Stimulated activated CD4-positive, alpha-beta T cell treated with anti-CD3 and anti-CD28 coated beads, TNF-alpha, amount 100 ng/mL, for 48 hours (primary cell): ENCODE measurements around the gene SYT12.
"Not testable (repeated sequence)": the region's sequence is repeated elsewhere in the genome, so short reads cannot be mapped to it uniquely, and the experiment has no call there.

Experiments
- DNase-seq, 3 donors: peaks; one replicate each; pipeline ENCODE4 v3.0.0-alpha.2; 2020; ENCODE audit warnings: low read depth in 3 of 3

SYT12 gene

DNA sequence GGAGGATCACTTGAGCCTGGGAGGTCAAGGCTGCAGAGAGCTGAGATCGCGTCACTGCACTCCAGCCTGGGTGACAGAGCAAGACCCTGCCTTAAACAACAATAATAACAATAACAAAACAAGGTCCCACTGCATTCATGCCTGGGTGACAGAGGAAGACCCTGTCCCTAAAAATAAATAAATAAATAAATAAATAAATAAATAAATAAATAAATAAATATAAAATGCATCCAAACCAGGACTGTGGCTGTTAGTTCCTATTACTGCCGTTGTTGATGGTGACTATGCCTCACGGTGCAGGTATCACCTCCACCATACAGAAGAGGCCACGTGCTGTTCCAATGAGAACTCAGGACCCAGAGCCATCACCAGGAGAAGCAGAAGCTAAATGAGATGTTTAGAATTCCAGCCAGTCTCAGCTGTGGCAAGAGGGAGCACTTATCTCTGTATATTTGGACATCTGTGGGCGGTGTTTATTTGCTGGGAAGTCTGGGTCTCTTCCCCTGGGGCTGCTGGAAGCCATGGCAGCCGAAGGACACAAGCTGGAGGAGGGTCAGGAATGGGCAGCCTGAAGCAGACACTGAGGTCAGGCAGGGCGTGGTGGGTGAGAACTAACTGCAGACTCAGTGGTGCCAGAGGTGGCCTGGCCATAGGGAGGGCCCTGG, 26.2 kb upstream of the SYT12 start:
- DNase-seq = no peak

DNA sequence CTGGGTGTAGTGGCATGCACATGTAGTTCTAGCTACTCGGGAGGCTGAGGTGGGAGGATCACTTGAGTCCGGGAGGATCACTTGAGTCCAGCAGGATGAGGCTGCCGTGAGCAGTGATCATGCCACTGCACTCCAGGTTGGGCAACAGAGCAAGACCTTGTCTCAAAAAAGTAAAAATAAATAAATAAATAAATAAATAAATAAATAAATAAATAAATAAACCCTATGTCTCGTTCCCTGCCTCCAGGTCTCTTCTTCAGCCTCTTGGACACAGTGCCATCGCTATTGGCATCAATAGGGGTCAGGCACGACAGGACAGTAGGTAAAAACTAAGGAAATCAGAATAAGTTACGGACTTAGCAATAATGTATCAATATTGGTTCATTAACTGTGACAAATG, 23.4 kb upstream of the SYT12 start:
- DNase-seq = no peak

DNA sequence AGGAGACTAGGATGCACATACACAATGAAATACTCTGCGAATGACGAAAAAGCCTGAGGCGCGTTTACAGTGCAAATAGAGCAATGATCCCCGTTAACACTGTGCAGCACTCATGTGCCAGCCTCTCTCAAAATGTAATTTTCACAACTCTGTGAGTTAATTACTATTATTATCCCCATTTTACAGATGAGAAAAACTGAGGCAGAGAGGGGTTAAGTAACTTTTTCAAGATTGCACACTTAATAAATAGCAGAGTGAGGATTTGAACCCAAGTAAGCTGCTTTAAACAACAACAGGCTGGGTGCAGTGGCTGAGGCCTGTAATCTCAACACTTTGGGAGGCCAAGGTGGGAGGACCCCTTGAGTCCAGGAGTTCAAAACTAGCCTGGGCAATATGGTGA, 21.6 kb upstream of the SYT12 start:
- no peak for DNase-seq

DNA sequence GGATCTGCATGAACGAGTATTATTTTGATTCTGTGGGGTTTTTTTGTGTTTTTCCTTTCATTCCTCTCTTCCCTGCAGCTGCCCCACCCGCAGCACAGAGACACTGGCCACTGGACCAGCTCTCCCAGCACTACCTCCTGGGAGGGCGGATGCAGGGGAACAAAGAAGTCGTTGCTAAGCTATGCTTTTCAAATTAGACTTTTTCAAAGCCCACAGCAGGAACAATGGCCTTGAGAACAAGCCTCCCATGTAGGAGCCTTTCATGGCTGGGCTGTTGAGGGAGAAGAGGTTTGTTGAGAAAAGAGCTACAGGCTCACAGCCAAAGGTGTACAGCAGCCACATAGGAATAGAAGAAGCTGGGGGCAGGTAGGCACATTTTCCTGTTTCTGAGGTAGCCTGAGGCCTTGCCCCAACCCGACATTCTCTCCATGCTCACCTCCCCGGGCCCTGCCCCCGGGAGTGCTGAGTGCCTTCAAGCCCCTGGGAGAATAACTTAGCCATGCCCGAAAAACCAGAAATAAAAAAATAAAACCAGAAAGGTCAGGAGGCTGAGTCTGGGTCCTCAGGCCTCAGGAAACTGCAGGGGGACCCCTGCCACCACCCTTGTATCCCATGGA, 20.5 kb upstream of the SYT12 start:
- no peak for DNase-seq

DNA sequence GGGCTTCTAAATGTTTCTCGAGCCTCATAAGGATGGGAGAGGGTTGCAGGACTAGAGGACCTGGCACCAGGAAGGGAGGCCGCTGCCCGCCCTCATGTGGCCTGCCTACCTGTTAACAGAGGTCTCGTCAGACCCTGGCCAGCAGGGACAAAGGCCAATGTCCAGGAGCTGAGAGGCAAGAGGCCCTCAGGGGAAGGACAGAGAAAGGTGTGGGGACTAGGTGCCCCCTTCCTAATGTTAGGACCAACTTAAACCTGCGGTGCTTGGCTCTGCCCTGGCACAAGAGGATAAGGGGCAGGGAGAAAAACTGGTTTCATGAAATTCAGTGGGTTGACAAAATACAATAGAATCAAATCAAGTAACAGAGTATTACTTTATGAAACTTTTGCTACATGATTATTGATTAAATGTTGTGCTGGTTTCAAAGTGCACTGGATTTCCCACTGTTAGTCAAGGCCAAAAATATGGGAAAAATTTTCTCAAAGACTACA, 20.0 kb upstream of the SYT12 start:
- DNase-seq = no peak

DNA sequence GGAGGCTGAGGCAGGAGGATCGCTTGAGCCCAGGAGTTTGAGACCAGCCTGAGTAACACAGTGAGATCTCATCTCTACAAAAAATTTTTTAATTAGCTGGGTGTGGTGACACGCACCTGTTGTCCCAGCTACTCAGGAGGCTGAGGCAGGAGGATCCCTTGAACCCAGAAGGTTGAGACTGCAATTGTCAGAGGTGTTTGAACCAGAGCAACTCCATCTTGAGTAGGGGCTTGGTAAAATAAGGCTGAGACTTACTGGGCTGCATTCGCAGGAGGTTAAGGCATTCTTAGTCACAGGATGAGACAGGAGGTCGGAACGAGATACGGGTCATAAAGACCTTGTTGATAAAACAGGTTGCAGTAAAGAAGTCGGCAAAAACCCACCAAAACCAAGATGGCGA, 17.7 kb upstream of the SYT12 start:
- not testable (repeated sequence) for DNase-seq

DNA sequence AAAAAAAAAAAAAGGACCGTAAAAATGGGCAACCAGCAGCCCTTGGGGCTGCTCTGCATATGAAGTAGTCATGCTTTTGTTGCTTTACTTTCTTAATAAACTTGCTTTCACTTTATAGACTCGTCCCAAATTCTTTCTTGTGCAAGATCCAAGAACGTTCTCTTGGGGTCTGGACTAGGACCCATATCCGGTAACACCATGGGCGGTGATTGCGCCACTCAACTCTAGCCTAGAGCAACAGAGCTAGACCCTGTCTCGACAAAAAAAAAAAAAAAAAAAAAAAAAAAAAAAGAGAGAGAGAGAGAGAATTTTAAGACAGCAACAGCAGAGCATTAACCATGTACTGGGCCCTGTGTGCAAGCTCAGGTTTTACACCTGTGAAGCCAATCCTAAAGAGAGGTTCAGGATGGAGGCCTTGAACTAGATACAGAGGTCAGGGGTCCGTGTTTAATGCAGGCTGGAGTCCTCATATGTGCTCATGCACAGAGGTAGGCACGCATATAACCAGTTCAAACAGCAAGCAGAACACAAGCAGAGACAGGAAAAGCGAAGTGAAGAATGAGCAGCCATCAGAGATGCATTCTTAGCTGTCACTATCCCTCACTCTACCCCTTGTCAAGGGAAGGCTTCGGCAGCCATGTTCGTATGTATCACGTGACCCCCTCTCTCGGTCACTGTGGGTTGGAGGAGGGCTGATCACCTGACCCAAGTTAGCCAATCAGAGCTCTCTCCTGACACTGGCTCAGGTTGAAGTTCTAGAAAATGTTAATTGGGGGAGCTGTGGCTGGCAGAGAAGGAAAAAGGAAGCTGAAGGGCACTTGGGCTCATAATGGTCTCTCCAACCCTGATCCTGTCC, 16.7 kb upstream of the SYT12 start:
- DNase-seq = peak in 2 of 3 donors; percentile 17 to 25

DNA sequence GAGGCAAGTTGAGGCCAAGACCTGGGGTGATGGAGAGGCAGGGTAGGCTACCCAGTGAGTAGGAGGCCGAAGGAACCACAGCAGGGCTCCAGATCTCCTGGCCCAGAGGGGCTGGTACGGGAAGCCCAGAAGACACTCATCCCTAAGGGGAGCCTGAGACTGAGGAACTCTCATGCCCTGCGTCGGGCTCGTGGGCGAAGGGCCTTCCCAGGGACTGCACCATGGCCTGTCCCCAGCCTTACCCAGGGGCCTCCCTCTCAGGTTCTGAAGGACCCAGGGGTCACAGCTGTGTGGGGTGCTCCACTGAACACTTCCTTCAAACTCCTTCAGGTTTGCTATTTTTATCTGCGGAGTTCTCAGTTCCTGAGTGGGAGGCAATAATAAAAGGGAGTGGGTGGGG, 15.8 kb upstream of the SYT12 start:
- no peak for DNase-seq

DNA sequence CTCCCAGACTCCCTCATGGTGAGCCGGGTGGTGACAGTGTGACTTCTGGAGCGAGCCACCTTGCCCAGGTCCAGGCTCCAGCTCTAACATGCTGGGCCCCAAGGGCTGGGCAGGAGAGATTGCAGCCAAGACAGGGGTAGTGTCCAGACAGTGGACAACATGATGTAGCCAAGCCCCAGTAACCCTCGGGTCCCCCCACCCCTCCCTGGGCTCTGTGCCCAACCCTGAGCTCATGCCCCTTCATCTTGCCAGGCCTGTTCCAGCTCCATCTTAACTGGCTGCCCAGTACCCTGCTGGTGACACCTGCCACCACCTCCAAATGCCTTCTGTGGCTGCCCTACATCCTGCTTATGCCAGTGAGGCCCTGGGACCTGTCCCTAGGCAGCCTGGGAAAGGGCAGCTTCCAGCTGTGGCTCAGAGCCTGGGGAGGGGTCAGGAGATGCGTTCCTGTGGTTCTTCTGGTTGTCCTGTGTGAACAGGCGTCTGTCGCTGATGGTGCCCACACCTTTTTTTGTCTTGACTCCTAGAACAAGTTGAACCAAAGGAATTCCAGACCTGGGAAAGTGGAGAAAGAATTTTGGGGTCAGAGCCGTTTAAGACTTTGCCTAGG, 12.5 kb upstream of the SYT12 start:
- DNase-seq = no peak

DNA sequence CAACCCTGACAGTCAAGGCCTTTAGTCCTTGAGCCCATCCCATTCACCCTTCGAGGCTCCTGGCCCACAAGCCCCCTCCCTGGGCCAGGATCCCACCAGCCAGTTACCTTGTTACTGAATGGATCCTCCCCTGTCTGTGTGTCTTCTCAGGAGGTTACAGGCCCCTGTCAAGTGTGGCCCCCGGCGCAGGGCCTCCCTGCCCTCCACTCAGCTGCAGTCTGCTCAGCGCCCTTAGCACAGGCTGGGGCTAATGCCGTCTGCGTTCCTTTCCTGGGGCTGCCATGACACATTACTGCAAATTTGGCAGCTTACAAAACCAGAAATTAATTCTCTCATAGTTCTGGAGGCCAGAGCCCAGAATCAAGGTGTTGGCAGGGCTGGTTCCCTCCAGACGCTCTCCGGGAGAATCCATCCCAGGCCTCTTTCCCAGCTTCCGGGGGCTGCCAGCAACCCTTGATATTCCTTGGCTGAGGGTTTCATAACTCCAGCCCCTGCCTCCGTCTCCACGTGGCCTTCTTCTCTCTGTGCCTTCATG, 9.4 kb upstream of the SYT12 start:
- no peak for DNase-seq

DNA sequence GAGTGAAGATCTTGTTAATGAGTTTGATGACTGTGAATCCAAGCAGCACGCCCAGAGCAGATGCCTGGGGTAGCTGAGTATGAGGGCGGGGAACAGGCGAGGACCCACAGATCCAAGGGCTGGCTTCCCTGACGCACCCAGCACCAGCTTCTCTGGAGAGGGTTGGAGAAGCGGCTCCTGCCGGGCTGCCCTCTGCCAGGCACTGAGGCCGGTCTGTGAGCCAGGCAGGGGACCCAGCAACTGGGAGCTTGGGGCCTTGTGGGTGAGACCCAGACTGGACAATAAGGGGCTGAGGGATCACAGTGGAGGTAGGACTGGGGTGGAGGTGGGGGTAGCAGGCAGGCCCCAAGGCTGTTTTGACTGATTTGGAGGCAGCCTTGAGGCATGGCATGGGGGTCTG, 8.6 kb upstream of the SYT12 start:
- DNase-seq = no peak

DNA sequence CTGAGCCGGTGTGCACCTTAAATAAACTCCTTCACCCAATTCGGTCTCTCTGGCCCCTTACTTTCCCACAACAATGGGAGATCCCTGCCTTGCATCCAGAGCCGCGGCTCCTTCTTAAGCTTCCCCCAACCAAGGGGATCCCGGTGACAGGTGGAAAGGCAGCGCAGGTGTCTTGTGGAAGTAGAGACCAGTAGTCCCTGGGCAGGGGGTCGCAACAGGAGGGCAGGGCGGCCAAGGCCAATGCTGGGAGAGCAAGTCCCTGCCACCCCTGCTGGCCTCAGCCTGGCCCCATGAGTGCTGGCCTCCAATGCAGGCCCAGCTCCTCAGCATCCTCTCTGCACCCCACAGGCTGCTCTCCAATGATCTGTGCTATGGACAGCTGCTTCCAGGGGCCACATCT, 7.9 kb upstream of the SYT12 start:
- DNase-seq = no peak

DNA sequence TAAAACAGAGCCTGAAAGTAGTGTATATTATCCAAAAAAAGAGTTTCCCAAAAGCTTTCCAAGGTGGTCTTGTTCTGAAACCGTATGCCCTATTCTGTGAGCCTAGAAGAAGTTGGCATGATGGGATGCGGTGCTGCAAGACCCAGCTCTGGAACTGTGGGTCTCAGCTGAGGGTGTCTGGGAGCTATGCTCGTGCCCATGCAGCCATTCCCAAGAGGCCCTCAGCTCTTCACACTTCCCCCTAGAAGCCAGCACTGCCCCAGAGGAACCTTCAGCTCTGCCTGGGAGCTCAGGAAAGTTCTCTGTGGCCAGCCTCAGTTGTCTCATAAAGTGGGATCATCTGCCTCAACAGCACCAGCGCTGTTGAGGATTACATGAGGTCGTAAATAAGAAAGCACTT, 6.4 kb upstream of the SYT12 start:
- no peak for DNase-seq

DNA sequence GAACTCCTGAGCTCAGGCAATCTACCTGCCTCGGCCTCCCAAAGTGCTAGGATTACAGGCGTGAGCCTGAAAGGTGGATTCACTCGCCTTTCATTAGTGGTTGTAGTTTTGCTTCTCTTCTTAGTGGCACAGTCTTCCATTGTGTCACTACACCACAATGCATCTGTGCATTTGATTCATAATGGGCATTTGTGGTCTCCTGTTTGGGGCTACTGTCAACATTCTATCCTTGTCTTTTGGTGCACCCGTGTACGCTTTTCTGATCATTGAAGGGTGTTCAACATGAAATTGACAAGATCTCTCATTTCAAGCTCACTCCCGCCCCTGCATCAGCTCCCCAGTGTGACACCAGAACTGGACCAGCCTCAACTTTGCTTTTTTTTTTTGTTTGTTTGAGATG, 2.0 kb upstream of the SYT12 start:
- DNase-seq = no peak

DNA sequence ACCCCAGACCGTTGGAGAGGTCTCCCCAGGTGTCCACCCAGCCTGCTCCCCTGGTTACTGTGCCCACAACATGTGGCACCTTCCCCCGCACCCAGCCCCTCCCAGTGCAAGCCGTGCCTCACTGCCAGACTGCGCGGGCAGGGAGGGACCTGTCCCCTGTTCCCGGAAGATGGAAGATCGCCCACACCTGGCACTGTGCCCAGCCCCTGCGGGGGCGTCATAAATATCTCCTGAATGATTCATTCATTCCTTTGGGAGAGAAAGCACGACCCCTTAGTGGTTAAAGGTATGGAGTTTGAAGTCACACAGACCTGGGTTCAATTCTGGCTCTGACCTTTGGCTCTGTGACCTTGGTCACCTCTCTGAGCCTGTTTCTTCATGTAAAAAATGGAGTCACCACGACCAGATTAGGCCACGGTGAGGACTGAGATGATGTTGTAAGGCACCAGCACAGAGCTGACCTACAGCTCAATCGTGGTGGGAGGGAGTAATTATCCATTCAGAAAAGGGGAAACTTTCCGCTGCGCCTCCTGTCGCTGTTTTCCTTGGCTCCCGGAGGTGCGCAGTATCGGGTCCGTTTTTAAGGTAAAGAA, 497 bp upstream of the SYT12 start:
- DNase-seq = no peak

DNA sequence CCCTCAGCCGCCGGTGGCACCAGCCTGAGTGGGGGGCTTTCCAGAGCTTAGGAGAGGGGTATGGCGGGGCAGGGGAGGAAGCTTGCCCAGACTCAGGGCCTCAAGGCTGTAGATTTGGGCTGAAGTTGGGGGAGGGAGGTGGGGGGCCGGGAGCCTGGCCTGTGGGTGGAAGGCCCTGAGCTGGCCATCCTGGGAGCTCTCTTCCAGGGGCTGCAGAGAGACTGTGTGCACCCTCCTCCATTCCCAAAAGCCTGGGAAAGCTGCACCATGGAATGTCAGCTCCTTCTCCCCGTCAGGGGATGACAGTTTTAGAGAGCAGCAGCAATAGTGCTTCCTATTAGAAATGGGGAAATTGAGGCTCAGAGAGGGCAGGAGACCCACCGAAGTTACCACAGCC, 1.0 kb downstream of the SYT12 start:
- no peak for DNase-seq

DNA sequence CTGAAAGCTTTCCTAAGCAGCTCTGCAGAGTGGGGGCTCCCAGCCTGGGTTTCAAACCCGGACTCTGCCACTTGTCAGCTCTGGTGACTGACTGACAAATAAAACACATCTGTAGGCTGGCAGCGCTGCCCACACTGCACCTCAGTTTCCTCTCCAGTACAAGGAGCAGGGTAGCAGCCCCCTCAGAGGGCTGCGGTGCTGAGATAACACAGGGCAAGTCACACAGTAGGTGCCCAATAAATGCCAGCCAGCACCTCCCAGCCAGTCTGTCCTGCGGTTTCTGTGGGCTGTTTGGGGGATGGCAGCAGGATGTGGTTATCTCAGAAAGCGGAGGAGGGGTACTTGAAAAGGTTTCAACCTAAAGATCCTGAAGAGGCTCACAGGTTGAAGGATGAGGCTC, 1.5 kb downstream of the SYT12 start:
- peak in 2 of 3 donors; percentile 20 to 21 for DNase-seq

DNA sequence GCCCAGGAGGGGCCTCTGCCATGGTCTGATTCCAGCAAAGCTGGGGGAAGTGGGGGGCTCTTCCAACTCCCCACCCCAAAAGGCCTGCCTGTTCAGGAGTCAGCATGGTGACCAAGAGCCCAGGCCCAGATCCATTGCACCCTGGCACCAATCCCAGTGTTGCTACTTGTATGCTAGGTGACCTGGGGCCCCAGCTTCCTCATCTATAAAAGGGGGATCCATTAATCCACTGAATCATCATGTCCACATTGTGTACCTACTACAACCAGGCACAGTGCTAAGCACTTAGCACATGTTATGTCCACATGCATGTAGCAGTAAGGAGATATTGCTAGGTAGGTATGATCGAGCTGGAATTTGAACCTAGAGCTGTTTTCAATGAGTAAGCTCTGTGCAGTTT, 2.0 kb downstream of the SYT12 start:
- DNase-seq = no peak

DNA sequence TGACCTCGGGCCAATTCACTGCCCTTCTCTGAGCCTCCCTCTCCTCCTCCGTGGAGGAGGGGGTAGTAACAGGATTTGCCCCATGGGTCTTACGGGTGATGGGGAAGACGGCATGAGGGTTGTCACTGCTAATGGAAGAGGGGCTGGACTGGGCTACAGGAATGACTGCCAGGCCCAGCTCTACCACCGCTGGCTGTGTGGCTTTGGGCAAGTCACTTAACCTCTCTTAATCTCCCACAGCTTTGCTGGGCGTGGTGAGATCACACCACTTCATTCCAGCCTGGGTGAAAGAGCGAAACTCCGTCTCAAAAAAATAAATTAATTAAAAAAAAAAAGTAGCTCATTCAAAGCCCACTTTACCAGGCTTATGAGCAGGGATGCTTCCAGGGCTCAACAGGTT, 2.8 kb downstream of the SYT12 start:
- no peak for DNase-seq

DNA sequence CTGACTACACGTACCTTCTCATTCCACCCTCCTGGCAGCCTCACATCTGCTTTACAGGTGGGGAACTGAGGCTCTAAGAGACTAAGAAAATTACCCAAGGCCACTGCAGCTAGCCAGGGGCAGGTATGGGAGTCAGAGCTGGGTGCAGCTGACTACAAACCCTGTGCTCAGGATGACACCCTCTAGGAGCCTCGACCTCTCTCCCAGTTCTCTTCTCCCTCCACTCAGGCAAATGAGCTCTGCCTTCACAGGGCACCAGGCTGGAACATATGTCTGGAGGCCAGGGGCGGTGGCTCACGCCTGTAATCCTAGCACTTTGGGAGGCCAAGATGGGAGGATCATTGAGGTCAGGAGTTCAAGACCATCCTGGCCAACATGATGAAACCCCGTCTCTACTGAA, 4.0 kb downstream of the SYT12 start:
- DNase-seq = no peak

DNA sequence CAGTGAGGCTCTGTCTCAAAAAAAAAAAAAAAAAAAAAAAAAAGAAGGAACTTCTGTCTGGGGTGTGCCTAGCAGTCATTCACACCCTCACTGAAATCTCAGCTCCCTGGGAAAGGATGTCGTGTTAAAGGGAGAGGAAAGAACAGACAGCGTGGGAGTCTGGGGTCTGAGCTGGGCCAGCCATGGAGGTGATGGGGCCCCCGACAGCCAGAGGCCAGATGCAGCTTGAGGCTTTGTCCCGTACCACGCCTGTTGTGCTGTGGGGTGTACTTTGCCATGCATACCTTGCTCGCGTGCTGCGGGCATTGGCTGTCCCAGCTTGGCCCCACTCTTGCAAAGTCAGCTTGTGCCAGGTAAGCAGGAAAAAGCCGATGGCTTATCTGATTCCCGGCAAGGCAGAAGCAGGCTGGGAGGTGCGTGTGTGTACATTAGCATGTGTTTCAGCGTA, 4.6 kb downstream of the SYT12 start:
- DNase-seq = no peak
